ENCODE data around the gene PLA2G4F.

The PLA2G4F gene

GRCh38 chr15:42163947-42164550 is 7.6 kb upstream of the PLA2G4F start:
- DNase-seq, result no peak

- DNase-seq, result no peak
Observed at GRCh38 chr15:42163291-42163690, 6.9 kb upstream of the PLA2G4F start.

GRCh38 chr15:42160136-42160535 is 3.7 kb upstream of the PLA2G4F start:
- no peak for DNase-seq

GRCh38 chr15:42159381-42160015 is 3.1 kb upstream of the PLA2G4F start:
- DNase-seq, result no peak

GRCh38 chr15:42158941-42159340 is 2.5 kb upstream of the PLA2G4F start:
- no peak for DNase-seq

- DNase-seq, result no peak
Observed at GRCh38 chr15:42157981-42158765, 1.7 kb upstream of the PLA2G4F start.

GRCh38 chr15:42157381-42157780 is 945 bp upstream of the PLA2G4F start:
- DNase-seq, result no peak

- DNase-seq, result no peak
Observed at GRCh38 chr15:42155546-42156242, 742 bp downstream of the PLA2G4F start.

- DNase-seq, result no peak
Observed at GRCh38 chr15:42154956-42155355, 1.5 kb downstream of the PLA2G4F start.

GRCh38 chr15:42154212-42154941 is 2.1 kb downstream of the PLA2G4F start:
- no peak for DNase-seq

- no peak for DNase-seq
Observed at GRCh38 chr15:42153874-42154211, 2.6 kb downstream of the PLA2G4F start.

GRCh38 chr15:42152921-42153698 is 3.3 kb downstream of the PLA2G4F start:
- no peak for DNase-seq

- DNase-seq, result no peak
Observed at GRCh38 chr15:42152196-42152920, 4.1 kb downstream of the PLA2G4F start.

GRCh38 chr15:42151736-42152135 is 4.7 kb downstream of the PLA2G4F start:
- DNase-seq, result no peak

GRCh38 chr15:42151141-42151561 is 5.3 kb downstream of the PLA2G4F start:
- no peak for DNase-seq

GRCh38 chr15:42150219-42150970 is 6.0 kb downstream of the PLA2G4F start:
- DNase-seq, result no peak

- no peak for DNase-seq
Observed at GRCh38 chr15:42149493-42150218, 6.8 kb downstream of the PLA2G4F start.

GRCh38 chr15:42148808-42149492 is 7.5 kb downstream of the PLA2G4F start:
- no peak for DNase-seq

GRCh38 chr15:42147431-42147735 is 9.1 kb downstream of the PLA2G4F start:
- DNase-seq, result no peak

Data from stimulated activated CD4-positive, alpha-beta T cell treated with anti-CD3 and anti-CD28 coated beads, Interleukin-2, amount 100 ng/mL, for 24 hours (primary cell).